Hindlimb muscle (tissue), 1 donor: ENCODE measurements around the gene MLPH. TPM values are rescaled to one million over a fixed set of nuclear protein-coding genes. Genes with fewer than 3 reads are reported as not detected.
A peak's percentile ranks its signal among the peaks of the same experiment; 100 is the strongest.

Experiments
- DNase-seq: peaks from one replicate; pipeline ENCODE4 v3.0.0-alpha.2; 2013
- polyA plus RNA-seq: library from polyadenylated mRNA; unstranded; fragments of 120-200 nt; gene quantifications from one replicate; pipeline ENCODE4 v1.2.1, GENCODE V29; 2013; ENCODE audit not compliant: insufficient read length

Gene MLPH
- polyA plus RNA-seq, 1 donor = 0.85 TPM

GRCh38 chr2:237527233-237527632 is 40.2 kb downstream of the MLPH start:
- DNase-seq = no peak

- no peak for DNase-seq
These were observed 40.7 kb downstream of the MLPH start for GRCh38 chr2:237527766-237528165.

- DNase-seq = no peak
These were observed 42.7 kb downstream of the MLPH start for GRCh38 chr2:237529452-237530402.

- no peak for DNase-seq
These were observed 43.7 kb downstream of the MLPH start for GRCh38 chr2:237530472-237531433.

- DNase-seq = no peak
These were observed 45.1 kb downstream of the MLPH start for GRCh38 chr2:237532160-237532559.

GRCh38 chr2:237533668-237534161 is 46.7 kb downstream of the MLPH start:
- DNase-seq = no peak

- no peak for DNase-seq
These were observed 47.3 kb downstream of the MLPH start for GRCh38 chr2:237534380-237534779.

- no peak for DNase-seq
These were observed 48.5 kb downstream of the MLPH start for GRCh38 chr2:237535385-237536082.

GRCh38 chr2:237536083-237536415 is 49.0 kb downstream of the MLPH start:
- no peak for DNase-seq

GRCh38 chr2:237536617-237537016 is 49.6 kb downstream of the MLPH start:
- DNase-seq = no peak

- DNase-seq = no peak
These were observed 51.1 kb downstream of the MLPH start for GRCh38 chr2:237538001-237538720.

- DNase-seq = no peak
These were observed 51.9 kb downstream of the MLPH start for GRCh38 chr2:237538901-237539300.

- no peak for DNase-seq
These were observed 52.6 kb downstream of the MLPH start for GRCh38 chr2:237539681-237540080.

- DNase-seq = no peak
These were observed 53.2 kb downstream of the MLPH start for GRCh38 chr2:237540223-237540775.

GRCh38 chr2:237540823-237541222 is 53.8 kb downstream of the MLPH start:
- peak; percentile 64 for DNase-seq

GRCh38 chr2:237541243-237541642 is 54.2 kb downstream of the MLPH start:
- DNase-seq = no peak

GRCh38 chr2:237542001-237542704 is 55.1 kb downstream of the MLPH start:
- DNase-seq = no peak

- no peak for DNase-seq
These were observed 59.2 kb downstream of the MLPH start for GRCh38 chr2:237546040-237546875.

- no peak for DNase-seq
These were observed 59.9 kb downstream of the MLPH start for GRCh38 chr2:237546876-237547395.
